A549 treated with dexamethasone at 1 μM for 4 hours (cell line): ENCODE results near the gene UGT1A9. TPM values are rescaled to one million over a fixed set of nuclear protein-coding genes. Genes with fewer than 3 reads are reported as not detected.

ENCODE experiments used
- total RNA-seq: library from RNA; stranded (reverse); fragments of 200-300 nt; extraction: Qiagen RNA extraction; gene quantifications from 5 replicates; pipeline ENCODE4 v1.2.3, GENCODE V29; 2022

Gene UGT1A9
- 3.9 to 5.2 TPM (median 4.5 TPM) in 5 replicates for total RNA-seq

DNA sequence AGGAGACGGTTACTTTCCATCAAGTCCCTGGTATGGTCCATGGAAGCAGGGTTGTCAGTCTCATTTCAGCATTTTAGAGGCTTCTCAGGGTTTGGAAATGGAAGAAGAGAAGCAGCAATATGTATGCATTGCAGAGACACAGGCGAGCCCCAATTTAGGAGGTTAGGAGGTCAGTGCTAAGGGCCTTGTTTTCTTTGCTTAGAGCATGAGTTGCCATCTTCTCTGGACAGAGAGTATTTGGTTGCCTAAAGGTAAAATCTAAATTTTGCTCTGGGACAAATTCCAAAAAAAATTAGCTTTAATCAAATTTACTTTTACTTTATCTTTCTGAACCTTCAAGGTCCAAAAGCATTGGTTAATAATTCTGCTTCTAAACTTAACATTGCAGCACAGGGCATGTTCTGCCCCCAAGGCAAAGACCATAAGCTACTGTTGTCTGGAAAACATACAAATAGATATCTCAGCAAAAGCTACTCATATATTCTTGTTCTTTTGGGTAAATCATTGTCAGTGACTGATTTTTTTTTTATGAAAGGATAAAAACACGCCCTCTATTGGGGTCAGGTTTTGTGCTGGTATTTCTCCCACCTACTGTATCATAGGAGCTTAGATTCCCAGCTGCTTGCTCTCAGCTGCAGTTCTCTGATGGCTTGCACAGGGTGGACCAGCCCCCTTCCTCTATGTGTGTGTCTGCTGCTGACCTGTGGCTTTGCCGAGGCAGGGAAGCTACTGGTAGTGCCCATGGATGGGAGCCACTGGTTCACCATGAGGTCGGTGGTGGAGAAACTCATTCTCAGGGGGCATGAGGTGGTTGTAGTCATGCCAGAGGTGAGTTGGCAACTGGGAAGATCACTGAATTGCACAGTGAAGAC lies at the start of gene UGT1A9:
UGT1A9 (plus strand) TSS at position 609 of the 872 bp plus-strand sequence; CDS start at position 646, 37 bp downstream.

DNA sequence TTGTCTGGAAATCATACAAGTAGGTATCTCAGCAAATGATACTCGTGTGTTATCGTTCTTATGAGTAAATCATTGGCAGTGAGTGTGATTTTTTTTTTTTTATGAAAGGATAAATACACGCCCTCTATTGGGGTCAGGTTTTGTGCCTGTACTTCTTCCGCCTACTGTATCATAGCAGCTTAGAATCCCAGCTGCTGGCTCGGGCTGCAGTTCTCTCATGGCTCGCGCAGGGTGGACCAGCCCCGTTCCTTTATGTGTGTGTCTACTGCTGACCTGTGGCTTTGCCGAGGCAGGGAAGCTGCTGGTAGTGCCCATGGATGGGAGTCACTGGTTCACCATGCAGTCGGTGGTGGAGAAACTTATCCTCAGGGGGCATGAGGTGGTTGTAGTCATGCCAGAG lies 35.4 kb upstream of the UGT1A9 start, which contains the start of gene UGT1A10:
UGT1A10 (plus strand) TSS at position 143 of the 400 bp plus-strand sequence; CDS start at position 218, 75 bp downstream.

DNA sequence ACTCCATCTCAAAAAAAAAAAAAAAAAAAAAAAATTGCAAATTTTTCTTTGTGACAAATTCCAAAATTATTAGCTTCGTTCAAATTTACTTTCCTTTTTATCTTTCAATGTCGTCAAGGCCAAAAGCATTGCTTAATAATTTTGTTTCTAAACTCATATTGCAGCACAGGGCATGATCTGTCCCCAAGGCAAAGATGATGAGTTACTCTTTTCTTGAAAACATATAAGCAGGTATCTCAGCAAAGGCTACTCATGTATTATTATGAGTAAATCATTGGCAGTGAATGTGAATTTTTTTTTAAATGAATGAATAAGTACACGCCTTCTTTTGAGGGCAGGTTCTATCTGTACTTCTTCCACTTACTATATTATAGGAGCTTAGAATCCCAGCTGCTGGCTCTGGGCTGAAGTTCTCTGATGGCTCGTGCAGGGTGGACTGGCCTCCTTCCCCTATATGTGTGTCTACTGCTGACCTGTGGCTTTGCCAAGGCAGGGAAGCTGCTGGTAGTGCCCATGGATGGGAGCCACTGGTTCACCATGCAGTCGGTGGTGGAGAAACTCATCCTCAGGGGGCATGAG lies 9.9 kb downstream of the UGT1A9 start, which contains the start of gene UGT1A7:
UGT1A7 (plus strand) TSS at position 381 of the 579 bp plus-strand sequence; CDS start at position 418, 37 bp downstream.

DNA sequence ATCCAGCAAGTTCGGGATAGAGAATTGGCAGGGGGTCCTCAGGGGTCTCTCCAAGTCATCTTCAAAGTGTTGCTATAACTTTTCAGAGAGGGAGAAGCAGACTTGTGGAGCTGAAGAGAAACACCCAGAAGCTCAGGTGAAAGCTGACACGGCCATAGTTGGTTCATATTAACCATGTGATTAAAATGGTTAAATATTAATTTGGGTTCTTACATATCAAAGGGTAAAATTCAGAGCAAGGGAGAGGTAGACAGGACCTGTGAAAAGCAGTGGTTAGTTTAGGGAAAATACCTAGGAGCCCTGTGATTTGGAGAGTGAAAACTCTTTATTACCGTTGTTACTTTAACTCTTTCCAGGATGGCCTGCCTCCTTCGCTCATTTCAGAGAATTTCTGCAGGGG lies 20.9 kb downstream of the UGT1A9 start, which contains the start of gene UGT1A6:
UGT1A6 (plus strand) TSS at position 243 of the 400 bp plus-strand sequence; CDS start at position 358, 115 bp downstream.

DNA sequence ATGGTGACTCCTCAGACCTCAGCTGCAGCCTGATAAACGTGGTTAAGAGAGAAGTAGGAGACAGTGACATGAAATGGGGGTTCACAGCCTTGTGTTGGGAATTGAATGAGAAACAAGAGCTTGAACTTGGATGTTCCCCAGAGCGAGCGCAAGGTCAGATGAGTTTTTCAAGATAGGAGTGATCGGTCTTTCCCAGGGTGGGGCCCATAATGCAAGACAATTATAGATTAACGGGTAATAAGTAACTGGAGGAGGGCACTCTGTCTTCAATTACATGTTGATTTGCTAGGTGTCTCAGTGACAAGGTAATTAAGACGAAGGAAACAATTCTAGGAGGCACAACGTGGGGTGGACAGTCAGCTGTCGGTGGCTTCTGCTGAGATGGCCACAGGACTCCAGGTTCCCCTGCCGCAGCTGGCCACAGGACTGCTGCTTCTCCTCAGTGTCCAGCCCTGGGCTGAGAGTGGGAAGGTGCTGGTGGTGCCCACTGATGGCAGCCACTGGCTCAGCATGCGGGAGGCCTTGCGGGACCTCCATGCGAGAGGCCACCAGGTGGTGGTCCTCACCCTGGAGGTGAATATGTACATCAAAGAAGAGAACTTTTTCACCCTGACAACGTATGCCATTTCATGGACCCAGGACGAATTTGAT lies 41.0 kb downstream of the UGT1A9 start, which contains the start of gene UGT1A5:
UGT1A5 (plus strand) TSS at position 297 of the 651 bp plus-strand sequence; CDS start at position 382, 85 bp downstream.

DNA sequence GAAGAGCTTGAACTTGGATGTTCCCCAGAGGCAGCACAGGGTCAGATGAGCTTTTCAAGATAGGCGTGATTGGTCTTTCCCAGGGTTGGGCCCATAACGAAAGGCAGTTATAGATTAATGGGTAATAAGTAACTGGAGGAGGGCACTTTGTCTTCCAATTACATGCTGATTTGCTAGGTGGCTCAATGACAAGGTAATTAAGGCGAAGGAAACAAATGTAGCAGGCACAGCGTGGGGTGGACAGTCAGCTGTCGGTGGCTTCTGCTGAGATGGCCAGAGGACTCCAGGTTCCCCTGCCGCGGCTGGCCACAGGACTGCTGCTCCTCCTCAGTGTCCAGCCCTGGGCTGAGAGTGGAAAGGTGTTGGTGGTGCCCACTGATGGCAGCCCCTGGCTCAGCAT lies 46.9 kb downstream of the UGT1A9 start, which contains the start of gene UGT1A4:
UGT1A4 (plus strand) TSS at position 185 of the 400 bp plus-strand sequence; CDS start at position 270, 85 bp downstream.

GRCh38 chr2:233728723-233729301 lies 57.1 kb downstream of the UGT1A9 start, which contains the start of gene UGT1A3:
Gene UGT1A3 (plus strand): TSS chr2:233729042. CDS start chr2:233729127, 85 bp downstream.

GRCh38 chr2:233760043-233760442 lies 88.3 kb downstream of the UGT1A9 start, which contains the start of gene UGT1A1:
Gene UGT1A1 (plus strand): TSS chr2:233760270. CDS start chr2:233760288, 18 bp downstream.

DNA sequence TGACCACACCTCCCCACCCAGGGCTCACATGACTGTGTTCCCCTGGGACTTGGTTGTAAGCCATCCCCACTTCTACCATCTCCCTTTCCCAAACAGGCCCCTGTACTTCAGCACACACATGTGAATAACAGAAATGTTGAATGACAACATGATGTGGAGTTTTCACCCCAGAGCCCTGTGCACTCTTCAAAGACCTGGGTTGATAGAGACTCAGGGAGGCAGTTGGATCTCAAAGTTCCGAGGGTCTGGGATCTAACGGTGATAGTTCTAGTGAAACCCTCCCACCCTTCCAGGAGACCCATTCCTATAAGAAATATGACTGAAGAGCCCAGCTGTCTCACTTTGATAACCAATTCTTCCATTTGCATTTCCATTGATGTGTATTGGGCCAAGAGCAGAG lies 106.3 kb downstream of the UGT1A9 start, which contains the start of gene MROH2A:
MROH2A (plus strand) TSS at position 301 of the 400 bp plus-strand sequence. CDS start 1,029 bp downstream, outside the sequence.

Other genes starting within 250 kb of the UGT1A9 start
- gene USP40, start 105.1 kb upstream of the UGT1A9 start, total RNA-seq: 21.0 to 26.2 TPM (median 24.2 TPM) in 5 replicates
- 0.06 to 0.07 TPM (median 0.06 TPM) in 3 of 5 replicates, not detected in the others for gene UGT1A8, start 54.3 kb upstream of the UGT1A9 start, total RNA-seq
- gene UGT1A10, start 35.5 kb upstream of the UGT1A9 start, total RNA-seq: 0.05 TPM in 1 of 5 replicates, not detected in the others
- gene UGT1A7, start 10.0 kb downstream of the UGT1A9 start, total RNA-seq: 3.4 to 5.3 TPM (median 3.5 TPM) in 5 replicates
- gene UGT1A6, start 21.0 kb downstream of the UGT1A9 start, total RNA-seq: 1.2 to 1.9 TPM (median 1.4 TPM) in 5 replicates
- gene UGT1A5, start 41.0 kb downstream of the UGT1A9 start, total RNA-seq: 0.06 TPM in 1 of 5 replicates, not detected in the others
- gene UGT1A4, start 46.8 kb downstream of the UGT1A9 start, total RNA-seq: 0.07 TPM in 1 of 5 replicates, not detected in the others
- 0.06 to 0.18 TPM (median 0.11 TPM) in 3 of 5 replicates, not detected in the others for gene UGT1A3, start 57.1 kb downstream of the UGT1A9 start, total RNA-seq
- gene UGT1A1, start 88.4 kb downstream of the UGT1A9 start, total RNA-seq: 0.39 to 1.1 TPM (median 0.87 TPM) in 5 replicates
- 0.14 to 0.37 TPM (median 0.30 TPM) in 5 replicates for gene MROH2A, start 106.4 kb downstream of the UGT1A9 start, total RNA-seq
- 51.2 to 56.5 TPM (median 54.7 TPM) in 5 replicates for gene HJURP, start 182.6 kb downstream of the UGT1A9 start, total RNA-seq
- 0.18 to 0.36 TPM (median 0.25 TPM) in 5 replicates for gene TRPM8, start 245.5 kb downstream of the UGT1A9 start, total RNA-seq